Suppressor macrophage treated with lipopolysaccharide for 4 hours (primary cell): ENCODE measurements around the gene ALDOA.
"Not testable (repeated sequence)": the region's sequence is repeated elsewhere in the genome, so short reads cannot be mapped to it uniquely, and the experiment has no call there.

Source experiments
- DNase-seq: peaks from one replicate; pipeline ENCODE4 v3.0.0-alpha.2; 2020

Gene ALDOA

DNA sequence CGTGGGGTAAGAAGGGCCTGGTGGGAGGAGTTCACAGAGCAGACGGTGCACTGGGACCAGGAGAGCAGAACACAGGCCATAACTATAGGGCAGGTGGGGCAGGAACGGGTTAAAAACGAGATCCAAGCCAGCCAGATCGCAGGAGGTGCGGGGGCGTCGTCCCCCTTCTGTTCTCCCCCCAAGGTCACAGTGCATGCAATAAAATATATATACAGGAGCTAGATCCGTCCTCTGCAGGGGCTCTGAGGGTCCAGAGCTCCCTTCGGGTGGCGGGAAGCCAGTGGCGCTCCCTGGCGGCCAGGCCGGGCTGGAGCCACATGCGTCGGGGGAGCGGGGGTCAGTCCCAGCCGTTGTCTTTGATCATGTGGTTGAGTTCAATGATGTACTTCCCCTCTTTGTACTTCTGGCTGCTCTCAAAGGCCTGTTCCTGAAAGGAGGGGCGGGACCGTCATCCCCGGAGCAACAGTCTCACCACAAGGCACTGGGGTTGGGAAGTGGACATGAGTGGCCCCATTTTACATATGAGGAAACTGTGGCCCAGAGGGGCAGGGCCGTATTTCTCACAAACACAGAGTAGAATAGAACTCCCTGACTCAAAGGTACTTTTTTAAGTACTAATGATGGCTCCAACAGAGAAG is 26.9 kb downstream of the ALDOA start:
- DNase-seq: peak; percentile 97

GRCh38 chr16:30094541-30095165 is 29.1 kb downstream of the ALDOA start:
- DNase-seq: no peak

GRCh38 chr16:30095166-30096078 is 29.9 kb downstream of the ALDOA start:
- no peak for DNase-seq

GRCh38 chr16:30096105-30096861 is 30.7 kb downstream of the ALDOA start, which contains the start of gene YPEL3:
Gene YPEL3 (minus strand): TSS chr16:30096213. CDS start chr16:30095482, 731 bp downstream.
- peak; percentile 79 for DNase-seq

- DNase-seq: peak; percentile 23
Measured at GRCh38 chr16:30096862-30097563, 31.5 kb downstream of the ALDOA start.

- DNase-seq: no peak
Measured at GRCh38 chr16:30104090-30104489, 38.5 kb downstream of the ALDOA start.

GRCh38 chr16:30104492-30104891 is 38.9 kb downstream of the ALDOA start:
- no peak for DNase-seq

GRCh38 chr16:30108059-30108850 is 42.7 kb downstream of the ALDOA start:
- DNase-seq: no peak

GRCh38 chr16:30110661-30111060 is 45.1 kb downstream of the ALDOA start:
- no peak for DNase-seq

DNA sequence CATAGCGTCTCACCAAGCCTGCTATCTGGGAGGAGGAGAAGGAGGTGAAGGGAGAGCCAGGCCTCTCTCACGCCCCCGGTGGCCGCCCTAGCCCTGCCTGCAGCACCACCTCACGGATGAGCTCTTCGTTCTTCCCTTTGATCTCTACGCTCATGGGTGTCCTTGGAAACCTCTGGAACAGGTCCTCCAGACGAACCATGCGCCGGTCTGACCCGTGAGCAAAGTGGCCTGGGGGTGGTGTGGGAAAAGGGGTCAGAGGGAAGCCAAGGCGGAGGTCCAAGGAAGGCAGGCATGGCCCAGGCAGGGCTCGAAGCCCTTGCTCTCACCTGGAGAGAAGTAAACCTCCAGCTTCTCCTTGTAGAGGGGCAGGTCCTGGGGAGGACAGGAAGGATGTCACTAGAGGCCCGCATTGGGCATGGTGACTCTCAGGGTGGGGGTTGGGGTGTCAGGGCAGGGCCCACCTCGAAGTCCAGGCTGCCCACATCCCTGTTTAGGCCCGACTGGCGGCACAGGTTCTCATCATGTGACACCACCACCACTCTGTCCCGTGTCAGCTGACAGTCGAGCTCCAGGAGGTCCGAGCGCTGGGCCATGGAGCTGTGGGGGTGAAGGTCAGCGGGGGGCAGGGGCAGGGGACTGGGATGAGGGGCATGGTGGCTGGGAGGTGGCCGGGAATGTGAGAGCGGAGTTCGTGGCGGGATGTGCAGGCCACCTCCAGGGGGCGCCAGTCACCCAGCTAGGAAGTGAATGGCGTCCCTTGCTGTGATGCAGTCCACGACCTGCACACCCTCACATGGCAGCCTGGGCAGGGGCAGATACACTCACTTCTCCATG is 46.9 kb downstream of the ALDOA start:
- peak; percentile 66 for DNase-seq

DNA sequence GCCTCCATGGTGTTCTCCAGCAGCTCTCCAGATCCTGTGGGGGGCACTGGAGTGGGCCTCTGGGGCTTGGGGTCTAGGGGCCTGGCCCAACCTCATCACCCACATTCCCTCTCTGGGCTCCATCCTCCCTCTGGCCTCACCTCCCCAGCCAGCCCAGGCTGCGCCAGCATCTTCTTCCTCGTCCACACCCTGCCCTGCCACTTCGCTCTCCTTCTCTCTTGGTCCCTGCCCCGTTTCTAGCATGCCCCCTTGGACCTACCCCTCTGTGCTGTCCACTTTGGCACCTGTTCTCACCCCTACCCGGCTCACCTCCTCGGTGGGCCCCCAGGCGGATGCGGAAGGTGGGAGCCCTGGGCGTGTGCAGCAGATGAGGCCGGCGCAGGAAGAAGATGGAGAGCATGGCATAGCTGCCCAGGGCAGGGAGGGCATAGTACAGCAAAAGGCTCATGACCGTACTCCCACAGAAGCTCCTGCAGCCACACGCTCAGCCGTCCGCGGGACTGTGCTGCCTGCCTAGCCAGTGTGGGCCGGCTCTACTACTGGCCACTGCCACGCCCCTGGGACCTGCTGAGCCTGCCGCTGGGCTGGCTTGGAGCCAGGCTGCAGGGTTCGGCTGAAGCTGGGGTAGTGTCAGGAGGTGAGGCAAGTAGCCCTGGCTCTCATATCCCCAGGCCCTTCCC is 47.6 kb downstream of the ALDOA start, which contains the start of gene GDPD3:
Gene GDPD3 (minus strand): TSS at position 507 of the 680 bp plus-strand sequence. CDS start 59 bp downstream, at position 448.
- DNase-seq: no peak

GRCh38 chr16:30113711-30114333 is 48.3 kb downstream of the ALDOA start:
- DNase-seq: no peak

DNA sequence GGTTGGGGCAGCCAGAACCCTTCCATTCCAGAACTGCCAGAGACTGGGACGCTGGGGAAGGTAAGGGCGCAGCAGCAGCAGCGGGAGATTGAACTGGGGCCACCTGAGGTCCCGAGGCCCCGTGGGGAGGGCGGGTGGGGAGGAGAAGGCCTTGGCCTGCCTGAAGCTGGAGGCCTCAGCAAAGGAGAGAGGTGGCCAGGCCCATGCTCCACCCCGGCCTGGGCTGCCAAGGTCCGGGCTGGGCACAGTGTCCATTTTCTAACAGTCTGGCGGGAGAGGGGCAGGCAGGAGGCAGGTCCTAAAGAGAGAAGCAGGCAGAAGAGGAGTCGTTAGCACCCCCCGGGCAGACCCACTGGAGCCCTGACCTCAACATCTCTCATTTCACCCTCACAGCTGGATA is 48.9 kb downstream of the ALDOA start:
- DNase-seq: no peak

GRCh38 chr16:30114833-30115232 is 49.3 kb downstream of the ALDOA start:
- DNase-seq: not testable (repeated sequence)

GRCh38 chr16:30115238-30115637 is 49.7 kb downstream of the ALDOA start:
- DNase-seq: no peak

- DNase-seq: no peak
Measured at GRCh38 chr16:30116291-30117207, 51.0 kb downstream of the ALDOA start.

- DNase-seq: no peak
Measured at GRCh38 chr16:30117768-30118167, 52.2 kb downstream of the ALDOA start.

- no peak for DNase-seq
Measured at GRCh38 chr16:30119428-30119827, 53.9 kb downstream of the ALDOA start.
